ENCODE data around the gene NUP42. TPM values are rescaled to one million over a fixed set of nuclear protein-coding genes. Genes with fewer than 3 reads are reported as not detected.

NUP42 gene
- total RNA-seq, 1 experiment from 2014 or later = 48.6 TPM

- Histone ChIP-seq H3K79me2 (ENCODE audit: low read length) (no peaks in the 10 kb centered on the region), H3K4me3 (ENCODE audit: low read length) (no peak overlapping the region), H3K9ac (ENCODE audit: low read length) (no peak overlapping the region), H3K4me1 (ENCODE audit: insufficient read depth, low read length) (no peaks in the 10 kb centered on the region), H3K27ac (ENCODE audit: low read length) (no peak overlapping the region), H3K36me3 (ENCODE audit: low read depth, low read length) (no peaks in the 10 kb centered on the region), H3K4me2 (ENCODE audit: low read length) (no peak overlapping the region), H4K20me1 (ENCODE audit: low read length) (no peaks in the 10 kb centered on the region), H3F3A (ENCODE audit: low read length, unreplicated experiment) (no peaks in the 10 kb centered on the region), H3K9me3 (ENCODE audit: low read length) (no peaks in the 10 kb centered on the region), H3K9me2 (replicated peaks; ENCODE audit: low read length) (no peaks in the 10 kb centered on the region), H3K27me3 (ENCODE audit: low read length) (no peaks in the 10 kb centered on the region), H2AFZ (ENCODE audit: low read length) (no peak overlapping the region)
- TF ChIP-seq EZH2phosphoT487 (IDR thresholded peaks at IDR 0.05; ENCODE audit: borderline replicate concordance, low read length) (no peak), EZH2 (IDR thresholded peaks at IDR 0.05; ENCODE audit: low read length, unreplicated experiment) (no peak)
- TF ChIP-seq, protein P1, sequence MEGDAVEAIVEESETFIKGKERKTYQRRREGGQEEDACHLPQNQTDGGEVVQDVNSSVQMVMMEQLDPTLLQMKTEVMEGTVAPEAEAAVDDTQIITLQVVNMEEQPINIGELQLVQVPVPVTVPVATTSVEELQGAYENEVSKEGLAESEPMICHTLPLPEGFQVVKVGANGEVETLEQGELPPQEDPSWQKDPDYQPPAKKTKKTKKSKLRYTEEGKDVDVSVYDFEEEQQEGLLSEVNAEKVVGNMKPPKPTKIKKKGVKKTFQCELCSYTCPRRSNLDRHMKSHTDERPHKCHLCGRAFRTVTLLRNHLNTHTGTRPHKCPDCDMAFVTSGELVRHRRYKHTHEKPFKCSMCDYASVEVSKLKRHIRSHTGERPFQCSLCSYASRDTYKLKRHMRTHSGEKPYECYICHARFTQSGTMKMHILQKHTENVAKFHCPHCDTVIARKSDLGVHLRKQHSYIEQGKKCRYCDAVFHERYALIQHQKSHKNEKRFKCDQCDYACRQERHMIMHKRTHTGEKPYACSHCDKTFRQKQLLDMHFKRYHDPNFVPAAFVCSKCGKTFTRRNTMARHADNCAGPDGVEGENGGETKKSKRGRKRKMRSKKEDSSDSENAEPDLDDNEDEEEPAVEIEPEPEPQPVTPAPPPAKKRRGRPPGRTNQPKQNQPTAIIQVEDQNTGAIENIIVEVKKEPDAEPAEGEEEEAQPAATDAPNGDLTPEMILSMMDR (conservative IDR thresholded peaks at IDR 0.05; ENCODE audit: low read depth, low read length) = no peak
- DNase-seq = no peak
- POLR2A ChIA-PET (ENCODE audit: unreplicated experiment) = no interaction called here
- ATAC-seq = no peak
- intact Hi-C loops (cut with micrococcal nuclease) = no loop called here
- no TSS peak for BruUV-seq (replicated peaks)
- CTCF ChIA-PET = no interaction called here
Measured at GRCh38 chr7:23135755-23136154, 46.1 kb upstream of the NUP42 start.

GRCh38 chr7:23136216-23136615 is 45.6 kb upstream of the NUP42 start:
- POLR2A ChIA-PET (ENCODE audit: unreplicated experiment) = no interaction called here
- Histone ChIP-seq H3K27ac (ENCODE audit: low read length) (no peak overlapping the region), H3K9me2 (replicated peaks; ENCODE audit: low read length) (no peaks in the 10 kb centered on the region), H3K27me3 (ENCODE audit: low read length) (no peaks in the 10 kb centered on the region), H3K9me3 (ENCODE audit: low read length) (no peaks in the 10 kb centered on the region), H3K79me2 (ENCODE audit: low read length) (no peaks in the 10 kb centered on the region), H4K20me1 (ENCODE audit: low read length) (no peaks in the 10 kb centered on the region), H3K36me3 (ENCODE audit: low read depth, low read length) (no peaks in the 10 kb centered on the region), H3K4me1 (ENCODE audit: insufficient read depth, low read length) (no peaks in the 10 kb centered on the region), H2AFZ (ENCODE audit: low read length) (no peak overlapping the region), H3K4me2 (ENCODE audit: low read length) (no peak overlapping the region), H3K4me3 (ENCODE audit: low read length) (no peak overlapping the region), H3K9ac (ENCODE audit: low read length) (no peak overlapping the region), H3F3A (ENCODE audit: low read length, unreplicated experiment) (no peaks in the 10 kb centered on the region)
- TF ChIP-seq, protein P1 (conservative IDR thresholded peaks at IDR 0.05; ENCODE audit: low read depth, low read length) = no peak
- TF ChIP-seq EZH2 (IDR thresholded peaks at IDR 0.05; ENCODE audit: low read length, unreplicated experiment) (no peak), EZH2phosphoT487 (IDR thresholded peaks at IDR 0.05; ENCODE audit: borderline replicate concordance, low read length) (no peak)
- intact Hi-C loops (cut with micrococcal nuclease) = no loop called here
- BruUV-seq (replicated peaks) = no TSS peak
- CTCF ChIA-PET = no interaction called here
- DNase-seq (no peak), ATAC-seq (no peak)

GRCh38 chr7:23157679-23158078 is 24.2 kb upstream of the NUP42 start:
- no peaks in the 10 kb centered on the region for H3K9me3 ChIP-seq (ENCODE audit: low read length)
- H3K27ac ChIP-seq (ENCODE audit: low read length) = no peak overlapping the region
- H3K36me3 ChIP-seq (ENCODE audit: low read depth, low read length) = no peaks in the 10 kb centered on the region
- no peaks in the 10 kb centered on the region for H3K27me3 ChIP-seq (ENCODE audit: low read length)
- ATAC-seq = no peak
- H3K79me2 ChIP-seq (ENCODE audit: low read length) = no peaks in the 10 kb centered on the region
- BruUV-seq (replicated peaks) = no TSS peak
- no peaks in the 10 kb centered on the region for H3F3A ChIP-seq (ENCODE audit: low read length, unreplicated experiment)
- ChIA-PET POLR2A (ENCODE audit: unreplicated experiment) (no interaction called here), CTCF (no interaction called here)
- no peaks in the 10 kb centered on the region for H3K9me2 ChIP-seq (replicated peaks; ENCODE audit: low read length)
- no peak for DNase-seq
- no peak overlapping the region for H3K9ac ChIP-seq (ENCODE audit: low read length)
- H2AFZ ChIP-seq (ENCODE audit: low read length) = no peak overlapping the region
- no peaks in the 10 kb centered on the region for H4K20me1 ChIP-seq (ENCODE audit: low read length)
- no peak overlapping the region for H3K4me2 ChIP-seq (ENCODE audit: low read length)
- intact Hi-C loops (cut with micrococcal nuclease) = no loop called here
- no peak overlapping the region for H3K4me3 ChIP-seq (ENCODE audit: low read length)
- H3K4me1 ChIP-seq (ENCODE audit: insufficient read depth, low read length) = no peaks in the 10 kb centered on the region
- TF ChIP-seq EZH2 (IDR thresholded peaks at IDR 0.05; ENCODE audit: low read length, unreplicated experiment) = no peak
- TF ChIP-seq, protein P1 (conservative IDR thresholded peaks at IDR 0.05; ENCODE audit: low read depth, low read length) = no peak
- TF ChIP-seq EZH2phosphoT487 (IDR thresholded peaks at IDR 0.05; ENCODE audit: borderline replicate concordance, low read length) = no peak

Measured in PC-3 (cell line).